Adrenal gland (tissue), 12 donors: ENCODE data around the gene GRAMD1B. TPM values are rescaled to one million over a fixed set of nuclear protein-coding genes. Genes with fewer than 3 reads are reported as not detected.

Source experiments
- DNase-seq, 7 donors: peaks; one replicate each; pipeline ENCODE4 v3.0.0-alpha.2; 2019 to 2020
- H3K27ac ChIP-seq, 5 donors: fragments of 200-600 bp; sonication (generic) in 4 of 5; 1 replicate in 3 of 5; 2 replicates in 2 of 5; pipeline versions ENCODE4 v1.5.1 to v1.8.0; 2016 to 2020; ENCODE audit warnings: mild to moderate bottlenecking in 1 of 5
- H3K27me3 ChIP-seq: fragments of 200-600 bp; 2 replicates; pipeline ENCODE4 v1.8.0; 2021
- H3K36me3 ChIP-seq, 2 donors: fragments of 200-600 bp; replicated peaks in 1 of 2; 1 replicate in 1 of 2; 2 replicates in 1 of 2; pipeline versions ENCODE4 v1.5.1 to v1.8.0; 2018 to 2022
- H3K4me1 ChIP-seq, 2 donors: fragments of 200-600 bp; replicated peaks in 1 of 2; 1 replicate in 1 of 2; 2 replicates in 1 of 2; pipeline versions ENCODE4 v1.5.1 to v1.8.0; 2018 to 2021
- H3K4me3 ChIP-seq, 4 donors: fragments of 200-600 bp; sonication (generic) in 3 of 4; one replicate each; pipeline ENCODE4 v1.5.1; 2016 to 2018
- H3K9me3 ChIP-seq, 3 donors: fragments of 200-600 bp; sonication (generic) in 1 of 3; replicated peaks in 1 of 3; 1 replicate in 2 of 3; 2 replicates in 1 of 3; pipeline versions ENCODE4 v1.5.1 to v1.8.0; 2016 to 2021
- POLR2A ChIP-seq, 2 donors: fragments of 450-650 bp; IDR thresholded peaks; one replicate each; pipeline ENCODE4 v1.6.1; 2017; ENCODE audit warnings: antibody characterized with exemption in 2 of 2, mild to moderate bottlenecking in 2 of 2, moderate library complexity in 1 of 2
- WGBS, 4 donors: extraction: QIAGEN DNeasy Blood & Tissue Kit in 2 of 4; methylation state at CpG; one replicate each; pipeline versions ENCODE4 v1.1.5 to v1.1.7; 2013 to 2017; 5-methylcytosine and 5-hydroxymethylcytosine counted together
- intact Hi-C, 2 donors: fragments of 100-400 bp; cut with DNase I; formaldehyde crosslinking; loops; one replicate each; pipeline versions ENCODE4 v1.14.1 to v1.15.0; 2022 to 2023
- polyA plus RNA-seq, 3 donors: library from polyadenylated mRNA; stranded (reverse); fragments of 200-250 nt in 2 of 3; fragments of 350-450 nt in 1 of 3; fragmentation: Illumina TruSeq in 1 of 3; extraction: RNeasy Lipid Tissue Mini Kit (QIAGEN cat#74804) in 1 of 3; gene quantifications; one replicate each; pipeline ENCODE4 v1.2.3, GENCODE V29; 2013 to 2014
- total RNA-seq, 9 donors: library from RNA; depleted of rRNA in 4 of 9; stranded (reverse); fragments of >200 nt in 4 of 9; fragments of 120-200 nt in 1 of 9; fragmentation: NEBNext Ultra II Directional in 1 of 9; extraction: Animal tissue kit (Norgen Biotek cat#: 25700) in 1 of 9; gene quantifications; one replicate each; pipeline versions ENCODE4 v1.1.0 to v1.2.4, GENCODE V29; 2013 to 2023
- TF ChIP-seq, protein P1 (sequence below), 6 experiments: fragments of 450-650 bp in 4 of 6; fragments of 200-600 bp in 2 of 6; sonication (generic) in 1 of 6; IDR thresholded peaks; 1 replicate in 5 of 6; 2 replicates in 1 of 6; pipeline versions ENCODE4 v1.5.1 to v1.8.0; 2016 to 2021; ENCODE audit warnings: antibody characterized with exemption in 6 of 6, mild to moderate bottlenecking in 2 of 6, moderate library complexity in 1 of 6
- donor health status: healthy with polysubstance abuse.
- donor health status: Bipolar disorder and iron deficiency.
- donor health status: DM: yes; HTN: yes; CAD: no.
- donor health status: DM: no; HTN: no; CAD: no.
- donor health status: DM: no; HTN: no; CAD: no.
- donor health status: DM: yes; HTN: yes; CAD: no.

Gene GRAMD1B
- total and polyA plus RNA-seq, 12 donors = 101 to 1,898 (median 285) TPM

- Histone ChIP-seq H3K36me3 (no peaks in the 10 kb centered on the region), H3K9me3 (no peaks in the 10 kb centered on the region), H3K27ac (peak overlapping the region in 1 of 5 donors; percentile 65), H3K4me1 (peaks cover 0 to 33% of the 10 kb centered on the region in 2 donors), H3K27me3 (no peaks in the 10 kb centered on the region), H3K4me3 (no peak overlapping the region)
- WGBS, 4 donors = 81 to 90% (median 83%) methylated on average over 3 to 4 of the region's 4 CpGs
- no peak for TF ChIP-seq POLR2A (IDR thresholded peaks at IDR 0.05)
- TF ChIP-seq, protein P1, sequence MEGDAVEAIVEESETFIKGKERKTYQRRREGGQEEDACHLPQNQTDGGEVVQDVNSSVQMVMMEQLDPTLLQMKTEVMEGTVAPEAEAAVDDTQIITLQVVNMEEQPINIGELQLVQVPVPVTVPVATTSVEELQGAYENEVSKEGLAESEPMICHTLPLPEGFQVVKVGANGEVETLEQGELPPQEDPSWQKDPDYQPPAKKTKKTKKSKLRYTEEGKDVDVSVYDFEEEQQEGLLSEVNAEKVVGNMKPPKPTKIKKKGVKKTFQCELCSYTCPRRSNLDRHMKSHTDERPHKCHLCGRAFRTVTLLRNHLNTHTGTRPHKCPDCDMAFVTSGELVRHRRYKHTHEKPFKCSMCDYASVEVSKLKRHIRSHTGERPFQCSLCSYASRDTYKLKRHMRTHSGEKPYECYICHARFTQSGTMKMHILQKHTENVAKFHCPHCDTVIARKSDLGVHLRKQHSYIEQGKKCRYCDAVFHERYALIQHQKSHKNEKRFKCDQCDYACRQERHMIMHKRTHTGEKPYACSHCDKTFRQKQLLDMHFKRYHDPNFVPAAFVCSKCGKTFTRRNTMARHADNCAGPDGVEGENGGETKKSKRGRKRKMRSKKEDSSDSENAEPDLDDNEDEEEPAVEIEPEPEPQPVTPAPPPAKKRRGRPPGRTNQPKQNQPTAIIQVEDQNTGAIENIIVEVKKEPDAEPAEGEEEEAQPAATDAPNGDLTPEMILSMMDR (IDR thresholded peaks at IDR 0.05) = no peak
- intact Hi-C loops = loop anchor here (5.0 kb wide), 1 partner anchor 123 kb away; no protein-coding TSS in a partner anchor
- no peak for DNase-seq
These were observed 154.1 kb downstream of the GRAMD1B start for GRCh38 chr11:123584186-123584585.

GRCh38 chr11:123584737-123585136 is 154.7 kb downstream of the GRAMD1B start:
- Histone ChIP-seq H3K4me1 (peaks cover 3 to 39% of the 10 kb centered on the region in 2 donors), H3K27ac (peak overlapping the region in 3 of 5 donors; percentile 38 to 65 (median 41)), H3K27me3 (no peaks in the 10 kb centered on the region), H3K4me3 (no peak overlapping the region), H3K9me3 (no peaks in the 10 kb centered on the region), H3K36me3 (no peaks in the 10 kb centered on the region)
- DNase-seq = no peak
- 69 to 80% (median 77%) methylated on average over 2 to 7 of the region's 7 CpGs for WGBS, 4 donors
- TF ChIP-seq, protein P1 (IDR thresholded peaks at IDR 0.05) = no peak
- no peak for TF ChIP-seq POLR2A (IDR thresholded peaks at IDR 0.05)
- intact Hi-C loops = loop anchor here (5.0 kb wide), 1 partner anchor 123 kb away; no protein-coding TSS in a partner anchor

- TF ChIP-seq, protein P1 (IDR thresholded peaks at IDR 0.05) = no peak
- peak overlapping the region in 3 of 5 donors; percentile 38 to 65 (median 41) for H3K27ac ChIP-seq
- H3K36me3 ChIP-seq = no peaks in the 10 kb centered on the region
- H3K4me3 ChIP-seq = no peak overlapping the region
- no peaks in the 10 kb centered on the region for H3K9me3 ChIP-seq
- H3K4me1 ChIP-seq = peaks cover 8 to 43% of the 10 kb centered on the region in 2 donors
- no peaks in the 10 kb centered on the region for H3K27me3 ChIP-seq
- peak in 4 of 7 donors; percentile 49 to 69 (median 58) for DNase-seq
- intact Hi-C loops = no loop called here
- WGBS, 4 donors = 53 to 83% (median 64%) methylated on average over 2 to 5 of the region's 5 CpGs
These were observed 155.1 kb downstream of the GRAMD1B start for GRCh38 chr11:123585206-123585605.

DNA sequence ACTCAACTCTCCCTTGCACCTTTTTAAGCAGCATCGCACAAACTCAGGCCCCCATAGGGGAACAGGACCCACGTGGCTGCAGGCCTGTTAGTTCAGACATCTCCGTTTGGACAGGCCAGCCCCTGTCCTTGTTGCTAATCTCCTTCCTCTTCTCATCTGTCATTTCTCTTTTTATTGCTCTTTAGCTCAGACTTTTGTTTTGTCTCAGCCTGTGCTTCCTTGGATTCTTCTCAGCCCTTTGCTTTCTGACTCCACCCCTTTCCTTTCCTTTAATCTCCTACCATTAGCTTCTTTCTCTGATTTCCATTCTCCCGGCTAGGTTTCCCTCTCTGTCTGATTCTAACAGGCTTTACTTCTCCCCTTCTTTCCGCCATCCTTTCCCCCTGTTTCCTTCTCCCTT is 155.6 kb downstream of the GRAMD1B start:
- H3K27me3 ChIP-seq = no peaks in the 10 kb centered on the region
- H3K27ac ChIP-seq = peak overlapping the region in 3 of 5 donors; percentile 38 to 68 (median 41)
- no peaks in the 10 kb centered on the region for H3K9me3 ChIP-seq
- H3K4me1 ChIP-seq = peaks cover 11 to 47% of the 10 kb centered on the region in 2 donors
- H3K36me3 ChIP-seq = no peaks in the 10 kb centered on the region
- no peak for DNase-seq
- H3K4me3 ChIP-seq = no peak overlapping the region
- no peak for TF ChIP-seq POLR2A (IDR thresholded peaks at IDR 0.05)
- TF ChIP-seq, protein P1 (IDR thresholded peaks at IDR 0.05) = no peak
- 35 to 48% (median 37%) methylated on average over 5 of the region's 5 CpGs for WGBS, 4 donors
- intact Hi-C loops = no loop called here
